Choroid plexus epithelial cell (primary cell): ENCODE data around the gene AKAIN1.

ENCODE experiments used
- DNase-seq: peaks from one replicate; pipeline ENCODE4 v3.0.0-alpha.2; 2010; ENCODE audit warnings: low read depth
- H3K4me3 ChIP-seq: 2 replicates; pipeline ENCODE4 v1.5.1; 2011; ENCODE audit warnings: low read depth, mild to moderate bottlenecking, control low read depth, low read length, moderate library complexity
- CTCF ChIP-seq: conservative IDR thresholded peaks from 2 replicates; pipeline ENCODE4 v1.5.1; 2011; ENCODE audit warnings: low read depth, mild to moderate bottlenecking, control low read depth, inconsistent platforms, low read length, moderate library complexity

Gene AKAIN1

GRCh38 chr18:5197032-5197434 lies at the start of gene AKAIN1:
Gene AKAIN1, minus strand, starts transcription at chr18:5197257. Its CDS starts 204 bp downstream, at chr18:5197053.
- DNase-seq, result peak; percentile 41
- TF ChIP-seq CTCF, result no peak
- no peak within 1 kb of the TSS for H3K4me3 ChIP-seq

DNA sequence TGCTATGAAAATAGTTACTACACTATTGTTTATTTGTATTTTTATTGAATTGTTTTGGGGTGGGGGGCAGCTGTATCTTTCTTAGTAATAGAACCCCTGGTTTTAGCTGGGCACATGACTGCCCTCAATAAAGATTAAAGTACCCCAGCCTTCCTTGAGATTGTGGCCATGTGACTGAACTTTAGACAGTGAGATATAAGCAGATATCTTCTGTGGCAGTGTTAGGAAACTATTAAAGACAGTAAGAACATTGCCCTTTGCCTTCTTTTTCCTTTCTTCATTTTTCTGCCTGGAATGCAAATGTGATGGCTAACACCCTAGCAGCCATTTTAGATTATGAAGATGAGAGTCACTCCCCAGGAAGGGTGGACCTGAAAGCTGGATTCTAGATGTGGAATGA lies 47.9 kb upstream of the AKAIN1 start:
- TF ChIP-seq CTCF, result no peak
- no peak overlapping the region for H3K4me3 ChIP-seq
- no peak for DNase-seq

DNA sequence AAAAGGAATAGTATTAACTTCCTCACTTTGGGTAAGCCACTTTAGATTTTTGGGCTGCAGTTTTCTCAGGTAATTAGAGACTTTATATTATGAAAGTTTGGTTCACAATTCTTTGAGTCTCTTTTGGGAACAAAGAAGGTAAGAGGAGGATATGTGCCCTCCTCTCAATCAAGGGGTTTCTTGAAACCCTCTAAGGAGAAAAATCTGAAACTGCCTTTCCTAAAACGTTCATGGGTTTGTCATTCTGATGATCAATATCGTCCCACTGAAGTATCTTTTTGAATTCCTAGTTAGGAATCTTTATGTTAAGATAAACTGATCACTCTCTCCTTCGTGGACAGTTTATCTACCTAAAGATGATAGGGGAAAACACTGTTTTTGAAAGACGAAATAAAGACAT lies 42.4 kb upstream of the AKAIN1 start:
- H3K4me3 ChIP-seq, result peak overlapping the region; percentile 8
- TF ChIP-seq CTCF, result no peak
- no peak for DNase-seq

DNA sequence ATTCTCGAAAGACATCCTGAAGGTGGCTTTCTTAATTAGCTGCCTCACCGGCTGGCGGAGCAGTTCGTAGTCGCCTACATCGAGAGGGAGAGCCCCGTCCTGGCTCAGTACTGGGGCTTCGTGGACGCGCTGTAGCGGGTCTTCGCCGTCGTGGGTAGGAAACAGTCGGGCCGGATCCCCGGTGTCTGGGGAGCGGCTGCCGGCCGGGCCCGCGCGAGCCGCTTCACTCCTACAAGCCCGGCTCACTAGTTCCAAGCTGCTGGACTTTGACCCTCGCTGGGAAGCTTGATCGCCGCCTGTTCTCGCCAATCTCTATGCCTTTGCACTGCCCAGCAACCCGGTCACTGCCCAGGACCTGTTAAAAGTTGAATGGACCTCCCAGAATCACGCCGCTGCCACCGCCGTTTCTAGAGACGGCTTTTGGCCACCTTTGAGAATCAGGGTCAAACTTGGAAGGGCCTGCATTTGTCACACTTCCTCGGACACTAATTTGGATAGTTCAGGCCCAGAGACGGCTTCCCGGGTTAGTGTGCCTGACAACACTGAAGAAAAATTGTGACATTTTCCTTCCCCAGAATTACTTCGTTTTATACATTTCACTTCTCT lies 41.4 kb upstream of the AKAIN1 start:
- H3K4me3 ChIP-seq, result peak overlapping the region; percentile 83
- no peak for TF ChIP-seq CTCF
- peak; percentile 41 for DNase-seq

DNA sequence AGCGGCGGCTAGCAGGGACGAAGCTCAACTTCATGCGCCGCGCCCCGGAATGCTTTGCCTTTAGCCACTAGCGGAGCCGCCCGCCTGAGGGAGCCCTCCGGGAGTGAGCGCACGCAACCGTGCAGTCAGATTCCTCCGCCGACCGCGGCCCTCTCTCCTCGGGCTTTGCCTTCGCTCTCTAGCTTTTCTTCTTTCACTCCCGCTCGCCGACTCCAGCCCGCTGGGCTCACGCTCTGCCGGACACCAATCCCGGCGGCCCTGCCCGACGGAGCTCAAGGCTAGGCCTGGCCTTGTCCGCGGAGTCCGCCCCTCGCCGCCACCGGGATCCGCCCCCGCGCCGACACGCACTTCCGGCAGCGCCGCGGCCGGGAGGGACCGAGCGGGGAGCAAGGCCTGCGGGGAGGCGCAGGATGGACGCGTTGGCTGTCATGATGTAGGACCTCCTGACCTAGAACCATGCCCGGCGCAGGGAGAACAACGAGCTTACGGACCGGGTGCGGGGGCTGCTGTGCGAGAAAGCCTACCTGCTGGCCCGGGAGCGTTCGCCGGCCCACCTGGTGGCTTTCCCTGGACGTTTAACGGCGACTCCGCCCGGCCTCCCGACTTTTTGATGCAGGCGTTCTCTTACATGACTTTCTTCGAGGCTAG lies 40.8 kb upstream of the AKAIN1 start:
- peak; percentile 93 for DNase-seq
- peak; percentile 18 for TF ChIP-seq CTCF
- peak overlapping the region; percentile 83 for H3K4me3 ChIP-seq

GRCh38 chr18:5237083-5237722 lies 40.1 kb upstream of the AKAIN1 start:
- TF ChIP-seq CTCF, result no peak
- peak; percentile 25 for DNase-seq
- H3K4me3 ChIP-seq, result peak overlapping the region; percentile 83
